HG02885 (cell line): ENCODE results near the gene GGT6.

Experiments used
- ATAC-seq: cut with Tn5 transposase; IDR thresholded peaks from one replicate; pipeline ENCODE4 v1.9.1; 2021; ENCODE audit warnings: mild to moderate bottlenecking; ENCODE audit not compliant: unreplicated experiment, poor library complexity

GGT6 gene

GRCh38 chr17:4576729-4577322 lies 16.4 kb upstream of the GGT6 start:
- no peak for ATAC-seq

GRCh38 chr17:4576161-4576558 lies 15.8 kb upstream of the GGT6 start:
- ATAC-seq, result no peak

- no peak for ATAC-seq
Observed at GRCh38 chr17:4574448-4575045, 14.2 kb upstream of the GGT6 start.

- ATAC-seq, result no peak
Observed at GRCh38 chr17:4573669-4574068, 13.3 kb upstream of the GGT6 start.

GRCh38 chr17:4573115-4573514 lies 12.7 kb upstream of the GGT6 start:
- no peak for ATAC-seq

- ATAC-seq, result no peak
Observed at GRCh38 chr17:4572131-4572530, 11.8 kb upstream of the GGT6 start.

- ATAC-seq, result no peak
Observed at GRCh38 chr17:4569591-4569990, 9.2 kb upstream of the GGT6 start.

GRCh38 chr17:4566785-4567184 lies 6.4 kb upstream of the GGT6 start:
- ATAC-seq, result no peak

GRCh38 chr17:4565209-4566141 lies 5.1 kb upstream of the GGT6 start:
- no peak for ATAC-seq

GRCh38 chr17:4562015-4562969 lies 1.9 kb upstream of the GGT6 start:
- no peak for ATAC-seq

GRCh38 chr17:4560837-4561256 lies 470 bp upstream of the GGT6 start:
- ATAC-seq, result no peak

- ATAC-seq, result no peak
Observed at GRCh38 chr17:4559966-4560365, 411 bp downstream of the GGT6 start.

GRCh38 chr17:4559139-4559791 lies 1.1 kb downstream of the GGT6 start:
- no peak for ATAC-seq

- no peak for ATAC-seq
Observed at GRCh38 chr17:4558347-4558971, 1.9 kb downstream of the GGT6 start.

- no peak for ATAC-seq
Observed at GRCh38 chr17:4557626-4558346, 2.6 kb downstream of the GGT6 start.

- no peak for ATAC-seq
Observed at GRCh38 chr17:4556996-4557395, 3.4 kb downstream of the GGT6 start.

GRCh38 chr17:4555873-4556759 lies 4.3 kb downstream of the GGT6 start:
- no peak for ATAC-seq
